Stimulated activated CD8-positive, alpha-beta memory T cell treated with anti-CD3 and anti-CD28 coated beads, Interleukin-4, amount 100 ng/mL, for 1 hour (primary cell): Measurements from ENCODE around the gene MAP3K6.
A peak's percentile ranks its signal among the peaks of the same experiment; 100 is the strongest.

Experiments
- DNase-seq, 2 donors: peaks; one replicate each; pipeline ENCODE4 v3.0.0-alpha.2; 2020; ENCODE audit warnings: low read depth in 2 of 2, low spot score in 1 of 2

The MAP3K6 gene

DNA sequence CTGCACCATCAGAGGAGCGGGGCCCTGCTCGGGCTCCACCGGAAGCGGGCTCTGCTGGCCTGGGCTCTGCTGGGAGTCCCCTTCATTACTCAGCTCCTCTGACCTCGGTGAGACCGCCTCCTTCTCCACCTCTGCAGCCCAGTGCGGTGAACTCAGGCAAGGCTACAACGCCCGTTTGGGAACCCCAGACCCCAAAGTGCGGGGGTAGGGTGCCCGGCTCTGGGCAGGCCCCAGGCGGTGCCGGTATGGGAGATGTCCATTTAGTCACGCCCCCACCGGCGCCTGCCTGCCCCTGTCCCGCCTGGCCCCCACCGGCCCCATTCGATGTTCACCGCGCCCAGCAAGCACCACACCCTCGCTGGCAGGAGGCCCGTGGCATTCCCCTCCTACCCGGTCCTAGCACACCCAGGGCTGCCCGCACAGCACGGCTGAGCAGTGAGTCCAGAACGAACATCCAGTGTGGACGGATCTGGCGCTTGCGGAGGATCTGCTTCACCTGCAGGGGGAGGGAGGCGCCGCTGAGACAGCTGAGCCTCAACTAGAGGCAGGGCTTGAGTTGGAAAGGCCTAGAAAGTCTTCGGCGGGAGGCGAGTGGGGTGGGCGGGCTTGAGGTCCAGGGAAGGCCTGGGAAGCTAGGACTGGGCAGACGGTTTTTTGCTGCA, 10.0 kb downstream of the MAP3K6 start:
- no peak for DNase-seq

DNA sequence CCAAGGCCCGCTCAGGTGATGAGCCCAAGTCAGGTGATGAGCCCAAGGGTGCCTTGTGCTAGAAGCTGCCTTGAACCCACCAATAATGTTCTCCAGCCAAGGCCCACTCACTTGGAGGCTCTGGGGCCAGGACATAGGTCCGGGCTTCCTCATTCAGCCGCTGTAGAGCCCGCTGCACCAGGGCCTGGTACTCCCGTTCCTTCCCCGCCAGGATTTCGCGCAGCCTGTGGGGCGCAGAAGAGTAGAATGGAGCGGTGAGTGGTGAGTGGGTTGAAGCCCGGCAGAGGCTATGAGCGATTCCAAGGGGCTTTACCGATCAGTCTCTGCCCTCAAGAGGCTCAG, 10.5 kb downstream of the MAP3K6 start:
- DNase-seq = no peak

DNA sequence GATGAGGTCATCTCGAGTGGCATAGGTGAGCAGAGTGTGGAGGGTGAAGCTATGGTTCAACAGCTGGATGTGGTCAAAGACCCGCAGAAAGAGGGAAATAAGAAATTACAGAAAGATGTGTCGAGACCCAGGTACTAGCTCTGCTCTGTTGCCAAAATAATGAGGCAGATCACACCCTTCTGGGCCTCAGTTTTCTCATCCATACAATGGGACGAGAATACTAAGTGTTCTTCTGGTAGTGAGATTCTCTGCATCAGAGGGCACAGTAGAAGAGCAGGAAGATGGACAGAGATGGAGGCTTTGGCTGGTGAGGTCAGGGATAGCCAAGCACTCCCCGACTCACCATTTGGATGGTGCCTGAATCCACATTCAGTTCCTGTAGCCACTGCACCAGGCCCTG, 11.1 kb downstream of the MAP3K6 start:
- no peak for DNase-seq

DNA sequence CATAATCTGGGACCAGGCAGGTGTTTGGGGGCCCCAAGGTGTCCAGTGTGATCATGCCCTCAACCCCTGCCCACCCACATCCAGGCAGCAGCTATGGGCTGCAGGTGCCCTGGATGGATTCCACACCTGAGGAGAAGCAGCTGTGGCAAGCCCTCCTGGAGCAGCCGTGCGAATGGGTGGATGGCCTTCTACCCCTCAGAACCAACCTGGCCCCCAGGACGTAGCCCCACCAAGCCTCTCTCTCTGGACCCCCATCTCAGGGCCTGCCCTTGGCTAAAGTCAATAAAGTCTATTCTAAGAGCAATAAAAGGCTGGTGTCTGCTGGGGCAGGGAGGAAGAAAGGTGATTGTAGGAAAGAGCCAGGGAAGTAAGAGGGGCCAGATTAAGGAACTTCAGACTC, 13.1 kb downstream of the MAP3K6 start:
- no peak for DNase-seq

DNA sequence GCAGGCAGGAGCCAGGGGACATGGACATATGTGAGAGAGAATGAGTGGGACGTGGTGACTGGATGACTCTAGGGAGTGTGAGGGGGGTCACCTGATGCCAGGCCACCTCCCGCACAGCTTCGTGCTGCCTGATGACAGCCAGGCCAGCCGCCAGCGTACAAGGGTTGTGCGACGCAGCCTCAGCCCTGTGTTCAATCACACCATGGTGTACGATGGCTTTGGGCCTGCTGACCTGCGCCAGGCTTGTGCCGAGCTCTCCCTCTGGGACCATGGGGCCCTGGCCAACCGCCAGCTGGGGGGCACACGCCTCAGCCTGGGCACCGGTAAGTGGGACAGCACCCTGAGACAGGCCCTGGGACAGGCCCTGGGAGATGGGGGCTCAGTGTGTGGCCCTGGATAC, 13.6 kb downstream of the MAP3K6 start:
- DNase-seq = no peak

DNA sequence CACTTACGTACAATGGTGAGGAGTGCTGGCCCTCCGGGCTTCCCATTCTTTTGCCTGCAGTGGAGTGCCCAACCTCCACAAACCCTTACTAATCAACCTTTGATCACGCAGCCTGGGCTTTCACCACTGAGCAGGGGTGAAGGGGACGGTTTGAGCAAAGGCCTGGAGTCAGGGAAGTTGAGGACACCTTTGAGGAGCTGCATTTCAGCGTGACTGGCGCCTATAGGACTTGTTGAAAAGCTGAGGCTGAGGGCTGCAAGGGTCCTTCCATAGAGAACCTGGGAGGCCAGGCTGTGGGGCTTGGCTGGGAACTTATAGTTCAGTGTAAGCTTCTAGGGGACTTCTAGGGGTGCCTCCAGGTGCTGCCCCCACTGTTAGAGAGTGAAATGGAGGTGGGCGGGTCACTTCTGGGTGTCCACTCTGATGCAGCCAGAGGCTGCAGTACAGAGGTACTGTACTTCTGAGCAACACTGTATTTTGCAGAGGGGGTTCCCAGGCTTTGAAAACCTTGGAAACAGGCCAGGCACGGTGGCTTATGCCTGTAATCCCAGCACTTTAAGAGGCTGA, 15.1 kb downstream of the MAP3K6 start:
- DNase-seq = no peak

DNA sequence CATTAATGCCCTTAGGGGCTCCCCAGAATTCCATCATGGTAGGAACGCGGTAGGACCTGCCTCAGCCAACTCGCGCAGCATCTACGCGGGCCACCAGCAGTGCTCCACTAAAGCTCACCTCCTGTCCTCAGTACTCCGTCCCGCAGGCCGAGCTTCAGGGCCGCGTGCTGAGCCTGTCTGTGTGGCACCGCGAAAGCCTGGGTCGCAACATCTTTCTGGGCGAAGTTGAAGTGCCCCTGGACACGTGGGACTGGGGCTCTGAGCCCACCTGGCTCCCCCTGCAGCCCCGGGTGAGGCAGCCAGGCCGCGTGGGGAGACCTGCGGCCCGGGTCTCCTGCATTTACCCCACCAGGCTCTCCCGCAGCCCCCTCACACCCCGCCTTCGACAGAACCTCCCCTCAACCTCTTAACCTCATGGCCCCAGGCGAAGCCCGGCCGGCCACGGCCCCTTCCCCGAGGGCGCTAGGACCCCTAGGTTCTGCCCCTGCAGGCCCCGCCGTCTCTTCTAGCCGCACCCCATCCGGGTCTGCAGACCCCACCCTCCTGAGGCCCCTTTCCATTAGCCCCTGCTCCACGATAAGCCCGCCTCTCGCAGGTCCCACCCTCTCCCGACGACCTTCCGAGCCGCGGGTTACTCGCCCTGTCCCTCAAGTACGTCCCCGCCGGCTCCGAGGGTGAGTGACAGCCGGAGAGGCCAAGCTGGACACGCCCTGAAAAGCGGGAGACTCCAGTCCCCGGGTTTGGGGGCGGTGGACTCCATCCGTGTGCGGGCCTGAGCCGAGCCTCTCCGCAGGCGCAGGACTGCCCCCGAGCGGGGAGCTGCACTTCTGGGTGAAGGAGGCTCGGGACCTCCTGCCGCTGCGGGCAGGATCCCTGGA, 15.9 kb downstream of the MAP3K6 start:
- DNase-seq = no peak

DNA sequence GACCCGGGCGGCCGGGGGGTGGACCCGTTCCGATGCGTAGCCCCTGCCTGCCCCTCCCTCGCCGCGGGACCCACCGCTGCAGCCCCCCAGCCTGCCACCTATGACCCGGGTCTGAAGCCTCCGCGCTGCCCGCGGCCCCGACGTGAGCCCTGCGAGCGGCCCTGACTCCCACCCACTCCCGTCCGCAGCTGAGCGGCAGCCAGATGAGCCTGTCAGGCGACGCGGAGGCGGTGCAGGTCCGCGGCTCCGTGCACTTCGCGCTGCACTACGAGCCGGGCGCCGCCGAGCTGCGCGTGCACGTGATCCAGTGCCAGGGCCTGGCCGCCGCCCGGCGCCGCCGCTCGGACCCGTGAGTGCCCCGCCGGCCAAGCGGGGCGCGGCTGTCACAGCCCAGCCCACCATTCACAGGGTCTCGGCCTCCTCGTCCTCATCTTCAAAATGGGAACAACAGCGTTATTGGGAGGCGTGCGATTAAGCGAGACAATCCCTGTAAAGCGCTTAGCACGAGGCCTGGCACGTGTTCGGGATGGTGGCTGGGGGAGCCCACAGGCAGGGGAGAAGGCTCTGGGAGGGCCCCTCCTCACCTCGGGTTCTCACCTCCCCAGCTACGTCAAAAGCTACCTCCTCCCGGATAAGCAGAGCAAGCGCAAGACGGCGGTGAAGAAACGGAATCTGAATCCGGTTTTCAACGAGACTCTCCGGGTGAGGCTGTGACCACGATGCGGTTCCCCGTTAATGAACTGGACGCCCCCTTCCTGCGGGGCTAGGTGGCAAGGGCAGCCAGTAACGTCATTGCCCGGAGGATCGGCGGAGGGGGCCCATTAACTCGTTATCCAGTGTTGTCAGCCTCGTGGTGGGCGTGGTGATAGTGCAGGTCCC, 16.7 kb downstream of the MAP3K6 start:
- no peak for DNase-seq

DNA sequence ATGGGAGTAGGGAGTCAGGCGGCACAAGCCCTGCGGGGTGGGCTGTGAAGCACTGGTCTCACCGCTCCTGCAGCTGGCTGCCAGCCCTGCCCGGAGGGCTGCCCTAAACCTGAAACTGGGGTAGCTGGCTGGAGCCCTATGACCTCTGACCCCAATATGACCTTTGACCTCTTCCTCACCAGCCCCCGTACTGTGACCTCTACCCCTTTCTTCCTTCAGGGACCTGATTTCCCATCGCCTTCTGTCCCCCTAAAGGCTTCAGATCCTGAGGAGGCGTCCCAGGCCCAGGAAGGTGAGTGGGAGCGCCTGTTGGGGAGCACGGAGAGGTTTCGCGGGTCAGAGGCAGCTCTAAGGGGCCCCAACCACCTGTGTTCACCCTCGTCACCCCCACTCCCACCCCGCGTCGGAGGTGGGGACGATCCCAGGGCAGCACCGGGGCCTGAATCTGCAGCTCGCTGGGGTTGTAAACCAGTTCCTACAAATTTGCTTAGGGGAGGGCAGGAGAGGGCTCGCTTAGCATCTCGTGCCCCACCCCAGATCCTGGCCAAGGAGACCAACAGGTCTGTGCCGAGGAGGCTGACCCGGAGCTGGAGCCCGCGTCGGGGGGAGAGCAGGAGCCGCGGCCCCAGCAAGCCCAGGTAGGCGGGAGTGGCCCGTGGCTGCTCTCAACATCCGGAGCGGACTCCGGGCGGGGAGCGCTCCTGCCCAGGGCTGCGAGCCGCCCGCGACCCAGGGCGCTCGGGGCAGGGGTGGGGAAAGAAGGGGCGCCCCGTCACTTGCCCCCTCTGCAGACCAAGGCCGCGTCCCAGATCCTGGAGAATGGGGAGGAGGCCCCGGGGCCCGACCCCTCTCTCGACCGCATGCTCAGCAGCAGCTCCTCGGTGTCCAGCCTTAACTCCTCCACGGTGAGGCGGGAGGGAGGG, 17.6 kb downstream of the MAP3K6 start:
- DNase-seq = no peak

DNA sequence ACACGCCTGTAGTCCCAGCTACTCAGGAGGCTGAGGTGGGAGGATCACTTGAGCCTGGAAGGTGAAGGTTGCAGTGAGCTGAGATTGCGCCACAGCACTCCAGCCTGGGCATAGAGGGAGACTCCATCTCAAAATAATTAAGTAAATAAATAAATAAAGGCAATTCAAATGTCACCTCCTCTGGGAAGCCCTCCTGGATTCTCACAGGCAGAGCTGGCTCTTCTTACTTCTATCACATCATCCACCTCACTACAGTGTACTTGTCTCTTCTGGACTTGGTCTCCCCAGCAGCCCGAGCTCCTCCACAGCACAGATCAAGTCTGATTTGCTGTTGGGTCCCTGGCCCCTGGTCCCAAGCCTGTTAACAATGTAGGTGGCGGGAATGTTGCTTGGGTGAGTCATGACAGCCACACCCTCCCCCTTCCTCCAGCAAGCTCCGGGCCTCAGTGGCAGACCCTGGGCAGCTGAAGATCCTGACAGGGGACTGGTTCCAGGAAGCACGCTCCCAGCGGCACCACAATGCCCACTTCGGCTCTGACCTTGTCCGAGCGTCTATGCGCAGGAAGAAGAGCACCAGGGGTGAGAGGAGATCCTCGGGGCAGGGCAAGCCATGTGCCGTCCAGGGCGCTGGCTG, 19.7 kb downstream of the MAP3K6 start:
- no peak for DNase-seq

DNA sequence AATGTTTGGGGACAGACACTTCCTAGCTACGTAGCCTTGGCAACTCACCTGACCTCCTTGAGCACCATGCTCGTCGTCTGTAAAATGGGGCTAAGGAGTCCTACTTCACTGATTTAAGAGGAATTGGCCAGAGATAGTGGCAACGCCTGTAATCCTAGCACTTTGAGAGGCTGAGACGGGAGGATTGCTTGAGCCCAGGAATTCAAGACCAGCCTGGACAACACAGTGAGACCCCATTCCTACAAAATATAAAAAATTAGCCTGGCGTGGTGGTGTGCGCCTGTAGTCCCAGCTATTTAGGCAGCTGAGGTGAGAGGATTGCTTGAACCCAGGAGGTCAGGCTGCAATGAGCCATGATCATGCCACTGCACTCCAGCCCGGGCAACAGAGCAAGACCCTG, 20.4 kb downstream of the MAP3K6 start:
- no peak for DNase-seq

DNA sequence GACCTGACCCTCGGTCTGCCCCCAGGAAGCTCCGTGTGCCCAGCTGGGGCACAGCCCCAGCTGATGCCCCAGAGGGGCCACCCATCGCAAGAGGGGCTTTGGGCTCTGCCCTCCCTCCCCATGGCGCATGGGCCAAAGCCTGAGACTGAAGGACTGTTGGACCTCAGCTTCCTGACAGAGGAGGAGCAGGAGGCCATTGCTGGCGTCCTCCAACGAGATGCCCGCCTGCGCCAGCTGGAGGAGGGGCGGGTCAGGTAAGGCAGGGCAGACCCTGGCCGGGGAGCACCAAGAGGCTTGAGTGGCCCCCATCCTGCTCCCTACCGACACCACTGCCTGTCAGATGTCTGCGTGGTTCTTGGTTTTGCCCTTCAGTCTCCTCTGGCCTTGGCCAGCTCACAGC, 21.5 kb downstream of the MAP3K6 start:
- DNase-seq = no peak

DNA sequence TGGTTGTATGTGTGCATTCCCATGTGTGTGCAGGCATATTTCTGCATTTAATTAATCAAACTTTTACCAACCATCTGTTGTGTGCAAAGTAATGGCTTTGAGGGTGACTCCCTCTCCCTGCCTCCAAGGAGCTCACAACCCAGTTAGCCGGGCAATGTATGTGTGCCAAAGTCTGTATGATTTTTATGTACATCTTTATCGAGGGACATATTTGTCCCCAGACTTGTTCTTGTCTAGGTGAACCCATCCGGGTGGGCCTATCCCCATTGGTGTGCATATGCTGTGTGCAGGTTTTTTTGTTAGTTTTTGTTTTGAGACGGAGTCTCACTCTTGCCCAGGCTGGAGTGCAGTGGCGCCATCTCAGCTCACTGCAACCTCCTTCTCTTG, 23.1 kb downstream of the MAP3K6 start:
- no peak for DNase-seq

DNA sequence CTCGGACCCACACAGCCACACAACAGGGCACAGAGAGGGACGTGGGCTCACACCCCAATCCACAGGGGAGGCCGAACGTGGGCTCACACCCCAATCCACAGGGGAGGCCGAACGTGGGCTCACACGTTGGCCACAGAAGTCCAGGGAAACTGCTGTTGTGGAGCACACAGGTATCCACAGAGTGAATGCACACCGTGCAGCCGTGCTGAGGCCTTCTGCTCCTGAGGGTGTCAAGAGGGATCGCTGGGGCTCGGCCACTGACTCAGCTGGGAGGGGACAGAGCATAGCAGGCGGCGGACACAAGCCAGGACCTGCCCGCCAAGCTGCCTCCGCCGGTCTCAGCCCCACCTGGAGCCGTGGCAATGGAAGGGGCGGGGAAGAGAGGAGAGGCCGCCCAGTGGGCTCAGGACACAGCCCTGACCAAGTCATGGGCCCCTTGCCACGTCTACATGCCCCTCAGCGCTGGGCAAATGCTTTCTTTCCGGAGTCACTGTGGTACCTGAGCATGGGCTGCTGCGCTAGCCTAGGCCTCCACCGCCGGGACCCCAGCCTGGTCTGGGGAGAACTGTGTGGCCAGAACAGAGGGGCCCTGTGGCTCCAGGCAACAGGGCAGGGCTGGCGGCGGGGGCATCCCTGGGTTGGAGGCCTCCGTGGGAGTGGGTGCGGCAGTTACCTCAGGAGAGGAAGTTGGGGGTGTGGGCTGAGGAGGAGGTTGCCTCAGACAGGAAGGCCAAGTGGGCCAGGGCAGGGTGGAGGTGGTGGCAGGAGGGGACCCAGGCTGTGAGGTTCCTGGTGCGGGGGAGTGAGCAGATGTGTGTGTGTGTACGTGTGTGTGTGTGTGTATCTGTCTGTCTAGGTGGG, 23.8 kb downstream of the MAP3K6 start:
- DNase-seq = peak in 1 of 2 donors; percentile 54

DNA sequence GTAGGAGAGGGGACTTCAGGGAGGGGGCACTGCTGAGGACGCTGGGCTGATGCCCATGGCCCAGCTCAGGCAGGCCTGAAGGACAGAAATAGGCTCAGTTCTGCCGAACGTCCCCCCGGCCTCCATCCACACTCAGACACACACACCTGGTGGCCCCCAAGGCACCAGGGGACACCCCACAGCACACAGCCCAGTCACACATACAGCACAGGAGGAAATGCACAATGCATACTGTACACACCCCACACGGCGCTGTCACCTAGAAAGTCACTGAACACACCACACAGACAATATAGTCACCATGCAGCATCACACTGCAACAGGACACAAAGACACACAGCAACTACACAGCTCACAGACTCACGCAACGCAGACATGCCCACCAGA, 24.4 kb downstream of the MAP3K6 start:
- no peak for DNase-seq

DNA sequence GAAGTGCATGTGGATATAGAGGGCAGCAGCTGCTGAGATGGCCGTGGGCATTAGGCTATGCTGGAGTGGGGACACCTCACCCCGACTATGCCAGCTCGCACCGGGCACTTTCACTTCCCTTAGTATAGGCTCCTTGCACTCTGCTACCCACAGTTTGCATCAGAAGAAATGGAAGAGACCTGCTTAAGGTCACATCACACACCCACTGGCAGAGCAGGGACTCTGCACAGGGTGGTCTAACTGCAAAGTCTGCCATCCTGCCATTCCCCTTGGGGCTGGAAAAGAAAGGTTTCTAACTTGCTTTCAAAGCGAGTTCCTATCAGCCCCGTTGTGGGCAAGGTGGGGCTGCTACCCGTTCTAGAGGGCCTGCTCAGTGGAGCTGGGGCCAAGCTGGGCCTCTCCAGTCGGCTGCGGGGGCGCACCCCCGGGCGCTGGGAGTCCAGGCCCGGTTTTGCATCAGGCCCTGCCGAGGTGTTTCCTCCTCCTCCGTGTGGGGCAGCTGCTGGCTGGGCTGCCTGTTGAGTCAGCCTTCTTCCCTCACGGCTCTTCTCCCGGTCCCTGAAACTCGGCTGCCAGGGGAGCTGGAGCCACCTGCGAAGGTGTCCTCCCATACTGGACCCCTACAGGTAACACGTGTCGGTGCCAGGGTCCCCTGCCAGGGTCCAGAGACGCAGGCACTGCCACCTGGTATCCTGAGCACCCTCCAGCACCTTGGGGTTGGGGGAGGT, 25.1 kb downstream of the MAP3K6 start, which contains the start of gene SYTL1:
TSS of gene SYTL1 (plus strand) at position 498 of the 728 bp plus-strand sequence. CDS start 3,313 bp downstream, outside the sequence.
- no peak for DNase-seq

DNA sequence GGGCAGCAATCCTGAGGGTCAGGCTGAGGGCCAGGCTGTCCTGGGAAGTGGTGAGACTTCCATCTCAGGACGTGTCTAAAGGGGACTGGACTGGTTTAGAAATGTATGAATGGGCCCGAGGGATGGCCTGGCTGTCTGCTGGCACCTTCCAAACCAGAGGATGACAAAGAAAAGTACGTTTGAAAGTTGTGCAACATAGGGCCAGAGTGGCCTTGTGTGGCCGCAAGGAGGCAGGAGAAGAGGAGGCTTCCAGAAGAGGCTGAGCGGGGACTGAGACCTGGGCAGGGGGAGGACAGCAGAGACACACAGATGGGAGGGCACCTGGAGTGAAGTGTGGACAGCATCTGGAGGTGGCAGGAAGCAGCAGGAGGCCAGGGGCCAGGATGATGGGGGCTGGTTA, 27.5 kb downstream of the MAP3K6 start:
- DNase-seq = no peak

DNA sequence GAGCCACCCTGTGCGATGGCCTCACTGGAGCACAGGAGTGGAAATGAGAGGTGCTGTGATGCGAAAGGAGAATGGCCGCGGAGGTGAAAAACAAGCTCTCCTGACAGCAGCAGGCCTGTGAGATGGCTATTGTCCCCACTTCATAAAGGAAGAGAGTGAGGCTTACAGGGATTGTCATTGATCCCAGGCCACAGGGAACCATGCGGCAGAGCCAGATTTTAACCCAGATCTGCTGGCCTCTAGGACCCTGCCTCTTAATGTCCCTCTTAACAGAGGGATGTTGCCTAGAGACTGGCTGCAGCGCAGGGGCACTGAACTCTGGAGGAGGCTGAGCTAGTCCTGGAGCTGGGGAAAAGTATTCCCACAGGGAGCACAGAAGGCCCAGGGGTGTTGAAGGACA, 28.0 kb downstream of the MAP3K6 start:
- no peak for DNase-seq
